T-helper 1 cell treated with Interleukin-12 subunit alpha and Interleukin-12 subunit beta and Interleukin-4 antibody, amounts not matched to agents 30 μg/mL and 1 μg/mL, for 36 hours (primary cell): ENCODE data around the gene CIROP.

Source experiments
- H3K27ac Mint-ChIP-seq: one replicate; pipeline ENCODE4 v1.8.0; 2021; ENCODE audit warnings: mild to moderate bottlenecking, mixed read lengths
- H3K27me3 Mint-ChIP-seq: one replicate; pipeline ENCODE4 v1.8.0; 2021; ENCODE audit warnings: low read depth, mixed read lengths
- H3K36me3 Mint-ChIP-seq: one replicate; pipeline ENCODE4 v1.8.0; 2021; ENCODE audit warnings: low read depth, mixed read lengths
- H3K4me1 Mint-ChIP-seq: one replicate; pipeline ENCODE4 v1.8.0; 2021; ENCODE audit warnings: low read depth, mixed read lengths
- H3K4me3 Mint-ChIP-seq: one replicate; pipeline ENCODE4 v1.8.0; 2021; ENCODE audit warnings: mild to moderate bottlenecking, moderate library complexity, mixed read lengths
- H3K9me3 Mint-ChIP-seq: one replicate; pipeline ENCODE4 v1.8.0; 2021; ENCODE audit warnings: mixed read lengths

CIROP gene

DNA sequence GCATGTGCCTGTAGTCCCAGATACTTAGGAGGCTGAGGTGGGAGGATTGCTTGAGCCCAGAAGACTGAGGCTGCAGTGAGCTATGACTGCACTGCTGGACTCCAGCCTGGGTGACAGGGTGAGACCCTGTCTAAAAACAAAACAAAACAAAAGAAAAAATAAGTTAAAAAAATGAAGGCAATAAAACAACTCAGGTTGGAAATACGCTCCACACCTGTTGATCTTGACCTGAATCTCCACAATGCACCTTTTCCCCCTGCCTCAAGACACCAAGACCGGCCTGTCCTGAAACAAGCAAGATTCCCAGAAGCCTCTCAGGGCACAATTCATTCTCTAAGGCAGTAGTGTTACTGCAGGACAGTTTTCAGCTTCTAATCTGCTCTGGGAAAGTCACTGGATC is 35.1 kb upstream of the CIROP start:
- Mint-ChIP-seq H3K27me3 (peaks cover 7% of the 10 kb centered on the region), H3K36me3 (no peaks in the 10 kb centered on the region), H3K4me1 (no peaks in the 10 kb centered on the region), H3K27ac (no peak overlapping the region), H3K4me3 (no peak overlapping the region), H3K9me3 (no peaks in the 10 kb centered on the region)

DNA sequence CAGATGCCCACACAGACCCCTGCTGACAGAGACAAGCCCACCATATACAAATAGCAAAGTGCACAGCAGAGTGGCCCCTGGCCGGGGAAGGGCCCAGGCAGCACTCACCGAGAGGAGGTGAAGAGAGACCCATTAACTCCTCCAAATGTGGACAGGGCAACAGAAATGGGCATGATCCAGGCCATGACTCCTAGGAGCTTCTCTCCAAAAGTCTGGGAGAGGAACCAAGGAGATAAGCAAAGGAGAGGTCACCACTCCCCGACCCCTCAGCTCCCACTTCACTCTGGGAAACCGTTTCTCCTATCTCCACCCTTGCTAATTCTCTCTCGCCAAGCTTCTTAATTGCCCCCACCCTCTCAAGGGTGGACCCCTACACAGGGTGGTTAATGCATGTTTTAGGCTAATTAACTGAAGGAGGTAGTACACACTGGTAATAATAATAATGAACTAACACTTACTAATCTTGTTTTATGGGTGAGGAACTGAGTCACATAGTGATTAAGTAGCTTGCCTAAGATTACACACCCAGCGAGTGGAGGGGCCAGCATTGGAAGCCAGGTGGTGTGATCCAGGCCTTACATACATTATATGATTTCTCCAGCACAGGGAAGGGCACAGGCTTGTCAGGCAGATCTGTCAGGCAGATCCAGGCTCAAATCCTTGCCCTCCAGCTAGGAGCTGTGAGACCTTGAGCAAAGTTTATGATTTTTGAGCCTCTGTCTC is 33.2 kb upstream of the CIROP start:
- Mint-ChIP-seq H3K4me1 (no peaks in the 10 kb centered on the region), H3K9me3 (no peaks in the 10 kb centered on the region)

DNA sequence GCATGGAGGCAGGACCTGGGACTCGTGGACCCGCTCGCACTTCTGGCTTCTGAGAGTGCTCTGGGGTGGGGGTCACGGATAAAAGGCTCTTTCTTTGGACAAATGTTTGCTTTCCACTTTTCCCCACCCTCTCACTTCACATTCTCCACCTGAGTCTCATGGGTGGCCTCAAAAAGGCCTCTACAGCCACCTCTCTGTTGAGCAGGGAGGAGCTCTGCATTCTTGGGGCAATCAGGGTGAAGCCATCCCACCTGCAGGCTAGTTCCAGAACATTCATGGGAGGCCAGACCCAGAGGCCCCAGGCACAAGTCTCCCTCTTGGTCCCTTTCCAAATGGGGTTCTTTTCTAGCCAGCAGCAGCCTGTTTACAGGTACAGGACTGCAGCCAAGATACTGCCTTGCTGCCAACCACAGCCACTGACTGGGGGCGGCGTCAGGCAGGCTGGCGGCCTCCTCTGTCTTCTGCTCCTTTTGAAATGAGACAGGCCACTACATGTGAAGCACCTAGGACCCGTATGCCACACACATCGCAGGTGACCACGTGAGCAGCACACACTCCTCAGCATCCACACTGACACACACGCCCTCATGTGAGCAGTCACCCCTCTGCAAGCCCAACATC is 32.5 kb upstream of the CIROP start:
- Mint-ChIP-seq H3K4me3 (no peak overlapping the region), H3K4me1 (no peaks in the 10 kb centered on the region), H3K36me3 (no peaks in the 10 kb centered on the region), H3K27ac (no peak overlapping the region), H3K9me3 (no peaks in the 10 kb centered on the region), H3K27me3 (no peaks in the 10 kb centered on the region)

More for the DNA sequence above, 33.2 kb upstream of the CIROP start:
- Mint-ChIP-seq H3K27ac (no peak overlapping the region), H3K36me3 (no peaks in the 10 kb centered on the region), H3K27me3 (no peaks in the 10 kb centered on the region), H3K4me3 (no peak overlapping the region)

DNA sequence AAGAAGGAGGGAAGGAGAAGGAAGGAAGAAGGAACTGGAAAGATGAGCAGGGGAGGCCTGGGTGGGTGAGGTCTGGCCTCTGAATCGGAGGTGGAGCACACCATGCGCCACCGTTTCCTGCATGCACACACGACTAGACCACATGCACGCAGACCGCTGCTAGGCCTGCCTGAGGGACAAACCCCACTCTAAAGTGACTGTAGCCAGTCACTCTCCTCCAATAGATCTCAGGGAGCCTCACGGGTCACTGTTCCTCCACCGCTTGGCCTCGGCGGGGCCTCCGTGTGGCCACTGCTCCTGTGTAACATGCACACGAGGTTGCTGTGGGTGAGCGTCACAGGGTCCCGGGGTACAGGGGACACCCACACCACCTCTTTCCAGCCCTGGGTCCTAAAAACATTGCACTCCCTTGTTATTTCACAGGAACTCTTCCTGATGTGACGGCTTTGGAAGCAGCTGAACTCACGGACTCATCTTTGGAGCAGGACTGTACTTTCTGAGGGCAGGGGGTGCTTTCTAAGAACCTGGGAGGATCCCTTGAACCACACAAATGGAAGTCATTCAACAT is 31.9 kb upstream of the CIROP start:
- Mint-ChIP-seq H3K27ac (no peak overlapping the region), H3K4me1 (no peaks in the 10 kb centered on the region), H3K27me3 (no peaks in the 10 kb centered on the region), H3K4me3 (no peak overlapping the region), H3K36me3 (no peaks in the 10 kb centered on the region), H3K9me3 (no peaks in the 10 kb centered on the region)

DNA sequence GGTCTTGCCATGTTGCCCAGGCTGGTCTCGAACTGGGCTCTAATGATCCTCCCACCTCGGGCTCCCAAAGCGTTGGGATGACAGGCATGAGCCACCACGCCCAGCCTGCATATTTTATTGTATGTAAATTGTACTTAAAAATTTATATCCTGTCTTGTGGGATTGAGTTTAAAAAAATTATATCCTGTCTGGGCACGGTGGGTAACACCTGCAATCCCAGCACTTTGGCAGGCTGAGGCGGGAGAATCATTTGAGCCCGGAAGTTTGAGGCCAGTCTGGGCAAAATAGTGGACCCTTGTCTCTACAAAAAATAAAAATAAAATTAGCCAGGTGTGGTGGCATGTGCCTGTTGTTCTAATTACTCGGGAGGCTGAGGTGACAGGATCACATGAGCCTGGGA is 28.2 kb upstream of the CIROP start:
- Mint-ChIP-seq H3K27me3 (peaks cover 19% of the 10 kb centered on the region), H3K27ac (no peak overlapping the region), H3K4me1 (peaks cover 6% of the 10 kb centered on the region), H3K36me3 (no peaks in the 10 kb centered on the region), H3K4me3 (no peak overlapping the region), H3K9me3 (no peaks in the 10 kb centered on the region)

DNA sequence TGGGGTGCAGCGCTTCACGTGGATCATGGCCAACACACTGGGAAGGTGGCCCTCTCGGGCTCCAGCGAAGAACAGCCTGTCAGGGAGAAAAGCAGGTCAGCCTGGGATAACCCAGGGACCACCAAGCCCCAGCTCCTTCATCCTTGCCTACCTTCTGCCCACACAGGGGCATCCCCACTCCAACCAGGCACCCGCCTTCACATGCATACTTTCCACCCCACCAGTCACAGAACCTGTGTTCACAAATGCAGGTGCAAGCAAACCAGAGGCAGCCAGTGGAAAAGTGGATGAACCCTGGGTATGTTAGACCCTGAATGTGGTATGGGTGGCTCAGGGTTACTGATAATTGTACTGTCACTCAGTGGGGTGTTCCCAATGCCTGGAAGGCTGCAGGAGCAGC is 26.7 kb upstream of the CIROP start:
- peaks cover 6% of the 10 kb centered on the region for H3K4me1 Mint-ChIP-seq
- H3K27me3 Mint-ChIP-seq: peaks cover 19% of the 10 kb centered on the region
- H3K4me3 Mint-ChIP-seq: no peak overlapping the region
- H3K36me3 Mint-ChIP-seq: no peaks in the 10 kb centered on the region
- H3K27ac Mint-ChIP-seq: no peak overlapping the region
- no peaks in the 10 kb centered on the region for H3K9me3 Mint-ChIP-seq

DNA sequence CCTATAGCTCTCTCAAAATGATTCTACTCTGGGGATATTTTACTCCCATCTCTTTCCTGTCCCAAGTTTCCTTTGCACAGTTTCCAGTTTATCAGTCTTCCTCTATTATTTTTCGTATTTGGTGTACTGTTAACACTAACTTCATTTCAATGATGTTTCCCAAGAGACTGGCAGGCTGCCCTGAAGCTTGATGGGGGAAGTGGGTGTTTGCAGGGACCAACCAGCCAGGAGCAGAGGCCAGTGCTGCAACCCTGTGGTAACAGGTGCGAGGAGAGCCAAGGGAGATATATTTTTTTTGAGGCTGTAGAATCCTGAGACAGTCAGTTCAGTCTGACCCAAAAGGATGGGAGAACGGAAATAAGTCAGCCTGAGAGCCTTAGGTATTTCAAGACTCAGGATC is 26.1 kb upstream of the CIROP start:
- no peaks in the 10 kb centered on the region for H3K9me3 Mint-ChIP-seq

DNA sequence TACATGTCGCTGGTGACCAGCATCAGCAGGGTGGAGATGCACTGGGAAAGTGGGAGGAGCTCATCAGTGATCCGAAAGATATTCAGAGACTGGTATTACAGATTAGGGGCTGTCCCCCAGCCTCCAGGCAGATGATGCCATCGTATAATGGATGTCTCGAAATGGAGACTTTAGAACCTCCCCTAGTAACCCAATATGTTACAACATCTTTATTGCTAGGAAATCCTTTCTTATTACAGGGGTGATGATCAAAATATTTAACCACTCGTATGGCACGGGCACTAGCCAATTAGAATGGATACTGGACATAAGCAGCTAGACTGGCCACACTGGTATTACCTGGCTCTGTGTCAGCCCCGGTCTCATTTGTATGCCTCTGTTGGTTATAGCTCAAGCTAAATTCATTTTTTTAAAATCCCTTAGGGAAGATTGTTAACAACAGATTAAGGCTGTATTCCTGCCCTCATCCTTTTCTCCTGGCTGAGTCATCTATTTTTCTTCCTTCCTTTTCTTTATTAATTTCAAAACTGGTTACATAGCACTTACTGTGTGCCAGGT is 25.0 kb upstream of the CIROP start:
- Mint-ChIP-seq H3K9me3 (no peaks in the 10 kb centered on the region), H3K36me3 (no peaks in the 10 kb centered on the region), H3K27me3 (peaks cover 19% of the 10 kb centered on the region), H3K4me1 (peaks cover 6% of the 10 kb centered on the region), H3K4me3 (no peak overlapping the region), H3K27ac (no peak overlapping the region)

More for the DNA sequence above, 26.1 kb upstream of the CIROP start:
- Mint-ChIP-seq H3K4me1 (peaks cover 6% of the 10 kb centered on the region), H3K27ac (no peak overlapping the region), H3K4me3 (no peak overlapping the region), H3K36me3 (no peaks in the 10 kb centered on the region), H3K27me3 (peaks cover 19% of the 10 kb centered on the region)

DNA sequence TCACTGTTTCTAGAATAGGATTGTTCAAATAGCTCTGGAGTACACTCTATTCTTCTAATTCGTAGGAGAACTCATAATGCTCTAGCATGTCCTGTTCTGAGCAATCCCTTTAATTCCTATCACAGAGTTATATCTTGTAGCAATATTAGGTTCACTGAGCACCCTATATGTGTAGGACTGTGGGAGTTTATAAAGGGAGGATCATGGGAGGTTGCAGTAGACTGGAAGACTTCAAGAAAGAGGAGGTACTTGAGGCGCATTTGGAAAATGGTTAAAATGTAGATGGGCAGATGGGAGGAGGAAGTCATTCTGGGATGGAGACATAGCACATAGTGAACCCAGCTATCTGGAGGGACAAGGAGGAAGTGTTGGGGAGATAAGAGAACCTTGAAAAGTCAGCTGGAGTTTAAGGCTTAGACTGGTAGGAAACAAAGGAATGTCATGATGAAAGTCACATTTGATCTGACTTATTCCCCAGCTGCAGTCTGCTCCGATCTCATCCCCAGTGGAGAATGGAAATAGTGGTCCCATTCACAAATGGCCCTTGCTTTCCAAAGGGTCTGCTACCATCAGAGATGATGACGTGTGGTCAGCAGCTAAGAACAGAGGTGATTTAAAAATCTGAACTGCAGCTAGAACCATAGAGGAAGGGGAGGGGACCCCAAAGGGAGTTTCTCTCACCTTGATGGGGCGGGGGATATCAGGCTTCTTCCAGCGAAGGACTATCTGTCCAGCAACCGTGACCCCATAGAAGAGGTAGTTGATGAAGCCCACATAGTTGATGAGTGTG is 24.4 kb upstream of the CIROP start:
- H3K27ac Mint-ChIP-seq: no peak overlapping the region
- no peaks in the 10 kb centered on the region for H3K9me3 Mint-ChIP-seq
- peaks cover 23% of the 10 kb centered on the region for H3K27me3 Mint-ChIP-seq
- H3K4me1 Mint-ChIP-seq: peaks cover 6% of the 10 kb centered on the region
- H3K4me3 Mint-ChIP-seq: no peak overlapping the region
- no peaks in the 10 kb centered on the region for H3K36me3 Mint-ChIP-seq

DNA sequence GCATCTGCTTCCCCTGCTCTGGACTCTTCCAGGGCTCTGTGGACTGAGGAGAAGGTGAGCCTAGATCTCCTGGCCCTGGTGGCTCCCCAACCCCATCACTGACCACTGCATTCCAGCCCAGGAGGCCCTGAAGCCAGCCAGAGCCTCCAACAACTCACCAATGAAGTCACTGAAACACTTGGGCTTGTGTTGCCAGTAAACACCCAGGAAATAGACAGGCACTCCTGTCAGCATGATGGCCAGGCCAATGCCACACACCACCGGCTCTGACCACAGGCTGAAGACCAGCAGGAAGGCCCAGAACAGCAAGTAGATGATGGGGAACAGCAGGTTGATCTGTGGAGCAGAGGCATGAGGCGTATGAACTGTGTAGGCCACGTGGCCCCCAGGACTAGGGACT is 23.1 kb upstream of the CIROP start:
- peaks cover 6% of the 10 kb centered on the region for H3K4me1 Mint-ChIP-seq
- no peaks in the 10 kb centered on the region for H3K36me3 Mint-ChIP-seq
- no peaks in the 10 kb centered on the region for H3K9me3 Mint-ChIP-seq
- peaks cover 31% of the 10 kb centered on the region for H3K27me3 Mint-ChIP-seq
- H3K4me3 Mint-ChIP-seq: no peak overlapping the region
- no peak overlapping the region for H3K27ac Mint-ChIP-seq

DNA sequence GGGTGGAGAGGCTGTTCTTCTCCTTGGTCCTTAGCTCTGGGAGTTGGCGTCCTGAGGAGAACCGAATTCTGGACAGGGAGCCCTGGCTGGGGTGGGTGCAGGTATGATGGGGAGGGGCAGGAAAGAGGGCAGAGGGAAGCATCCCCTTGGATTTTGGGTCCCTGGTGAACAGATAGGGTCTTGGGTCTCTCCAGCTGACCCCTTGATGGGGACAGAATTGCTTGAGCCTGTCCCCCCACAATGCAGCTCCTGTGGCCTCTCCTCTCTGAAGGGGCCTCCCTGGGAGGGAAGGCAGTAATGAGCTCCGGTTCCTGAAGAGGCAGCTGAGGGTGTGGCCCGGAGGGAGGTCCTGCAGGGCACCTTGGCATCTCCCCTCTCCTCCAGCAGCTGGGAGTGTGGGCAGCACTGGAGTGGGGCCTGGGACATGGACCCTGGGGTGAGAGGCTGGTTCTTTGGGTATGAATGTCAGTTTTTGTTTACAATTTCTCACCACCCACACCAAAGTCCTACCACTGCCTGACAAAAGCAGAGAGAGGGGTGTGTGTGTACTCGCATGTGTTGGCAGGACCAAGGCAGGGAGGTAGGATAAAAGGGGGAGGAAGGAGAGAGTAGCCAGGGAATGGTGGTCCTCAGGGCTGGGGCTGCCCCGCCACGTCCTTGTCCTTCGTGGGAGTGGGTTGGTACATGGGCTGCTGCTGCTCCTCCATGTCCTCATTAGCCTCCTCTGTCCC is 21.9 kb upstream of the CIROP start:
- Mint-ChIP-seq H3K4me1 (peaks cover 6% of the 10 kb centered on the region), H3K36me3 (no peaks in the 10 kb centered on the region)

DNA sequence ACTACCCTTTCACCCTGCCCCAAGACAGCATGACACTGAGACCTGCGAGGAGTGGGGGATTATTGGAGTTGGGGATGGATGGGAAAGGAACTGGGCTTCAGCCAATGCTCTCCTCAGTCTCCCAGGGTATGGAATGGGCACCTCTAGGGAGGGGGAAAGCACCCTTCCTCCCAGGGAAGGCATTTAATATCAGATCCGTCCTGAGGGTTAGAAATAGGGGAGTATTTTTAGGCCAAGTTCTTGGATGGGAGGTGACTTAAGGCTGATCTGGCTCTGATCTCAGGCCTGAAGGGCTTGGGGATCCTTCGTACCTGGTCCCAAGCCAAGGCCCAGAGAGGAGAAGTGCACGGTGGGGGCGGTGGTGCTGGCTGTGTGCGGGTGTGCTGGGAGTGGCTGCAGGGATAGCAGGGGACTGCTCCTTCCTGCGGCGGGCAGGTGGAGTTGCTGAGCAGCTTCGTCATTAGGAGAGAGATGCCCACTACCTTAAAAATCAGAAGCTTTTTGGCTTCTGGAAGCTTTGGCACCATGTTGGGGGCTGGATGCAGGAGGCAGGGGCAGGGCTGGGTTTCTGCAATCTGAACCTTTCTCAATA is 21.2 kb upstream of the CIROP start:
- Mint-ChIP-seq H3K4me3 (no peak overlapping the region), H3K36me3 (no peaks in the 10 kb centered on the region), H3K27me3 (peaks cover 29% of the 10 kb centered on the region), H3K27ac (no peak overlapping the region), H3K9me3 (no peaks in the 10 kb centered on the region), H3K4me1 (peaks cover 12% of the 10 kb centered on the region)

More for the DNA sequence above, 21.9 kb upstream of the CIROP start:
- Mint-ChIP-seq H3K9me3 (no peaks in the 10 kb centered on the region), H3K27me3 (peaks cover 32% of the 10 kb centered on the region), H3K4me3 (no peak overlapping the region), H3K27ac (no peak overlapping the region)

DNA sequence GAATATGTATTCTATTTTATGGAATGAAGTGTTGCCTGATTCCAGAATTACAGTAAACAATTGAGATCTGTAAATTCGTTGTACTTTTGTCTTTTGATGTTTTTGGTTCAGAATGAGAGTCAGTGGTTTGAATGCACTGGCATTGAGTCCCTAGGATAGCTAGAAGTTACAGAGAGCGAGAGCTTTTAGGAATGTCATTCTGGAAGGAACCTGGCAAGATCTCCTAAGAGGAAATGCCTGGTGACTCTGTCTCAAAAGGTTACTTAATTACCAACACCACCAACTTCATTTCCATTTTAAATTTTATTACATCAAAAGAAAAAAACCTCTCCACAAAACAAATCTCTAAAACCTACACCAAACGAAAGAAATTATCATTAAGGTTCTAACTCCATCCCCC is 20.2 kb upstream of the CIROP start:
- peaks cover 22% of the 10 kb centered on the region for H3K4me1 Mint-ChIP-seq
- H3K36me3 Mint-ChIP-seq: no peaks in the 10 kb centered on the region
- H3K9me3 Mint-ChIP-seq: no peaks in the 10 kb centered on the region
- H3K4me3 Mint-ChIP-seq: no peak overlapping the region
- H3K27ac Mint-ChIP-seq: no peak overlapping the region
- H3K27me3 Mint-ChIP-seq: peaks cover 21% of the 10 kb centered on the region
